OCI-LY7 (cell line): ENCODE results near the gene FTO. TPM values are rescaled to one million over a fixed set of nuclear protein-coding genes. Genes with fewer than 3 reads are reported as not detected.

Source experiments
- BruUV-seq: library from RNA; stranded (reverse); fragments of 400-500 nt; replicated peaks from 2 replicates; lab custom pipeline; 2021; lab: Mats Ljungman, UMichigan
- CTCF ChIA-PET: fragments of 300-600 bp; sonication (Branson Sonifier 250); formaldehyde crosslinking; loops from one replicate; lab custom pipeline; 2022; ENCODE audit warnings: antibody characterized with exemption; ENCODE audit not compliant: unreplicated experiment; lab: Charles Lee
- POLR2A ChIA-PET: fragments of 300-600 bp; sonication (Branson Sonifier 250); formaldehyde crosslinking; loops from one replicate; lab custom pipeline; 2022; ENCODE audit warnings: antibody characterized with exemption; lab: Charles Lee
- DNase-seq: peaks from one replicate; pipeline ENCODE4 v3.0.0-alpha.2; 2015; ENCODE audit warnings: low spot score
- H2AFZ ChIP-seq: fragments of 200-600 bp; sonication (generic), shearing (Covaris generic); 2 replicates; pipeline ENCODE4 v1.6.1; 2014; ENCODE audit warnings: mild to moderate bottlenecking, antibody characterized with exemption, low read length, moderate library complexity
- H3K27ac ChIP-seq: fragments of 200-600 bp; sonication (generic); 2 replicates; pipeline ENCODE4 v1.5.1; 2014; ENCODE audit warnings: mixed run types, low read depth, mild to moderate bottlenecking, moderate library complexity, low read length, inconsistent platforms; ENCODE audit not compliant: poor library complexity, severe bottlenecking
- H3K36me3 ChIP-seq: fragments of 200-600 bp; sonication (generic); 2 replicates; pipeline ENCODE4 v1.6.1; 2014; ENCODE audit warnings: mild to moderate bottlenecking, antibody characterized with exemption, low read length, moderate library complexity, mixed read lengths; ENCODE audit not compliant: insufficient read depth
- H3K4me1 ChIP-seq: fragments of 200-600 bp; sonication (generic); 2 replicates; pipeline ENCODE4 v1.5.1; 2014; ENCODE audit warnings: mild to moderate bottlenecking, low read length; ENCODE audit not compliant: insufficient read depth, poor library complexity, severe bottlenecking
- H3K4me2 ChIP-seq: fragments of 200-600 bp; sonication (generic); 2 replicates; pipeline ENCODE4 v1.6.1; 2014; ENCODE audit warnings: mild to moderate bottlenecking, low read length
- H3K4me3 ChIP-seq: fragments of 200-600 bp; sonication (generic); 2 replicates; pipeline ENCODE4 v1.5.1; 2014; ENCODE audit warnings: mild to moderate bottlenecking, low read depth, low read length; ENCODE audit not compliant: poor library complexity, severe bottlenecking
- H3K79me2 ChIP-seq: fragments of 200-600 bp; sonication (generic); 2 replicates; pipeline ENCODE4 v1.6.1; 2016; ENCODE audit warnings: low read depth, mild to moderate bottlenecking, low read length, moderate library complexity, mixed read lengths; ENCODE audit not compliant: insufficient read depth
- H3K9me2 ChIP-seq: fragments of 200-600 bp; sonication (generic); 2 replicates; pipeline ENCODE4 v1.6.1; 2016; ENCODE audit warnings: mild to moderate bottlenecking, low read length, mixed read lengths; ENCODE audit not compliant: insufficient read depth
- H3K9me3 ChIP-seq: fragments of 200-600 bp; sonication (generic); 2 replicates; pipeline ENCODE4 v1.6.1; 2014; ENCODE audit warnings: mild to moderate bottlenecking, mixed run types, low read length, mixed read lengths
- H4K20me1 ChIP-seq: fragments of 200-600 bp; sonication (generic); 2 replicates; pipeline ENCODE4 v1.6.1; 2014; ENCODE audit warnings: mild to moderate bottlenecking, antibody characterized with exemption, low read length, moderate library complexity, mixed read lengths; ENCODE audit not compliant: insufficient read depth
- CTCF ChIP-seq: fragments of 200-600 bp; sonication (generic); conservative IDR thresholded peaks from 2 replicates; pipeline ENCODE4 v1.5.1; 2014; ENCODE audit warnings: mild to moderate bottlenecking, antibody characterized with exemption, low read length, moderate library complexity, mixed read lengths
- EZH2phosphoT487 ChIP-seq: fragments of 200-600 bp; sonication (generic); IDR thresholded peaks from 2 replicates; pipeline ENCODE4 v1.6.1; 2018; ENCODE audit warnings: low read depth, borderline replicate concordance, mild to moderate bottlenecking, mixed run types, antibody characterized with exemption, low read length, moderate library complexity, mixed read lengths
- intact Hi-C: fragments of 100-400 bp; cut with micrococcal nuclease; formaldehyde crosslinking; loops from one replicate; pipeline ENCODE4 v1.10.0; 2022; ENCODE audit not compliant: unreplicated experiment
- total RNA-seq, 2 experiments: library from RNA; depleted of rRNA in 1 of 2; stranded (reverse); fragments of >200 nt in 1 of 2; shearing (Covaris generic) in 1 of 2; gene quantifications; 2 replicates each; pipeline ENCODE4 v1.2.3, GENCODE V29; 2014 to 2022

Gene FTO
- total RNA-seq, 2 experiments from 2014 or later = 57.1 to 68.0 TPM

GRCh38 chr16:53884748-53885147 is 180.8 kb downstream of the FTO start:
- Histone ChIP-seq H2AFZ (no peak overlapping the region), H3K4me3 (no peak overlapping the region), H3K27ac (no peak overlapping the region), H3K36me3 (0 out of 2 replicates have a peak, but pooled peaks cover 10% of the 10 kb centered on the region), H3K4me2 (no peak overlapping the region), H3K79me2 (no peaks in the 10 kb centered on the region), H3K9me3 (no peaks in the 10 kb centered on the region), H3K9me2 (no peaks in the 10 kb centered on the region), H3K4me1 (no peaks in the 10 kb centered on the region), H4K20me1 (no peaks in the 10 kb centered on the region)
- POLR2A ChIA-PET = interaction anchor here (0.6 kb wide), 1 partner anchor 29 kb away, joined by 3 read pairs; no protein-coding TSS in a partner anchor
- DNase-seq = no peak
- intact Hi-C loops = loop anchor here (10.0 kb wide), 1 partner anchor 1070 kb away; no protein-coding TSS in a partner anchor
- TF ChIP-seq CTCF = no peak
- no peak for TF ChIP-seq EZH2phosphoT487
- no TSS peak for BruUV-seq
- CTCF ChIA-PET = interaction anchor here (0.6 kb wide), 1 partner anchor 73 kb away, joined by 3 read pairs; no protein-coding TSS in a partner anchor

- Histone ChIP-seq H4K20me1 (no peaks in the 10 kb centered on the region), H3K36me3 (0 out of 2 replicates have a peak, but pooled peaks cover 4% of the 10 kb centered on the region), H3K79me2 (no peaks in the 10 kb centered on the region), H2AFZ (no peak overlapping the region), H3K4me1 (no peaks in the 10 kb centered on the region), H3K4me3 (no peak overlapping the region), H3K4me2 (no peak overlapping the region), H3K27ac (no peak overlapping the region), H3K9me3 (no peaks in the 10 kb centered on the region), H3K9me2 (no peaks in the 10 kb centered on the region)
- ChIA-PET CTCF (interaction anchor here (0.6 kb wide), 1 partner anchor 846 kb away, joined by 13 read pairs; no protein-coding TSS in a partner anchor), POLR2A (no interaction called here)
- no peak for TF ChIP-seq EZH2phosphoT487
- no peak for TF ChIP-seq CTCF
- no peak for DNase-seq
- intact Hi-C loops = loop anchor here (10.0 kb wide), 1 partner anchor 1068 kb away; no protein-coding TSS in a partner anchor
- no TSS peak for BruUV-seq
Observed at GRCh38 chr16:53886482-53887378, 182.8 kb downstream of the FTO start.
